HG03139 (cell line): ENCODE data around the gene TMEM45A.
"Not testable (repeated sequence)": the region's sequence is repeated elsewhere in the genome, so short reads cannot be mapped to it uniquely, and the experiment has no call there.

Experiments
- ATAC-seq: cut with Tn5 transposase; IDR thresholded peaks from one replicate; pipeline ENCODE4 v1.9.1; 2021; ENCODE audit not compliant: unreplicated experiment

Gene TMEM45A

GRCh38 chr3:100483529-100483928 is 8.9 kb upstream of the TMEM45A start:
- no peak for ATAC-seq

- no peak for ATAC-seq
Measured at GRCh38 chr3:100486808-100487207, 5.6 kb upstream of the TMEM45A start.

- ATAC-seq, result no peak
Measured at GRCh38 chr3:100489118-100489517, 3.3 kb upstream of the TMEM45A start.

- no peak for ATAC-seq
Measured at GRCh38 chr3:100496711-100497261, 4.4 kb downstream of the TMEM45A start.

- no peak for ATAC-seq
Measured at GRCh38 chr3:100499651-100500050, 7.2 kb downstream of the TMEM45A start.

DNA sequence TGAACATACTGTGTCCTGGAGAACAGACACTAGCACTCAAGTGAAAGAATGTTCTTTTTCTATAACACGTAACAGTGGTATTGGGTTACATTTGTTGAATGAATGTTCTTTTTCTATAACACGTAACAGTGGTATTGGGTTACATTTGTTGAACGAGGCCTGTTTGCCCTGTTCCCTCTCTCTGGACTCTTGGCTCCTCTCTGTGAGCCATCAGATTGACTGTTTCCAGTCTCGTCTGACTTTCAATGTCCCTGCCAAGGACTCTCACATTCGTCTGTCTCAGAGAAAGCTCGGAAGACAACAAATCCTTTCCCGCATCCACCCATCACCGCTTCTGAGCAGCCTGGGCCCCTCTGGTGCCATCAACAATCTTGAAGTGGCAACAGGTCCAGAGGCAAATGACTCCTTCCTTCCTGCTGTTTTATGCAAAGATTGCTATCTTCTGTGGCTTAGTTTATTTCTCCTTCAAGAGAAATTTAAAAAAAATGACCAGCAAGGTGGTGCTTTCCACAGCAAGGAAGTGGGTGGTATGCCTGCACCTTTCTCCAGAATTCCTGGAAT is 8.0 kb downstream of the TMEM45A start:
- ATAC-seq, result no peak

DNA sequence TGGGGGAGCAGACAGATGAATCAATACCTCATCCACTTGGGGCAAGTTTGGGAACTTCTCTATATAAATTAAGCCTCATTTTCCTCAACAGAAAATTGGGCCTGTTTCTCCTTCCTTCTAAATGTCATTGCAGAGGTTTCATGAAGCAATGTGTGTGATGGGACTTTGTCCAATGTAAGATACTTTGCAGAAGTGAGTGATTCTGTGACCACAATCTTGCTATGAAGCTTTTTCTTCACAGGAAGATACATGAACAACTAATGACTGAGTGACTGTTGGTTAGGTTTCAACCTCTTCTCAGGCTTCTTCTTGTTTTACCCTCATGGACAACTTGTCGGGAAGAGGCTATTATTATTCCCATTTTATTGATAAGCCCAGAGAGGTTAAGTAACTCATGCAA is 11.0 kb downstream of the TMEM45A start:
- no peak for ATAC-seq

- ATAC-seq, result no peak
Measured at GRCh38 chr3:100506355-100506754, 13.9 kb downstream of the TMEM45A start.

DNA sequence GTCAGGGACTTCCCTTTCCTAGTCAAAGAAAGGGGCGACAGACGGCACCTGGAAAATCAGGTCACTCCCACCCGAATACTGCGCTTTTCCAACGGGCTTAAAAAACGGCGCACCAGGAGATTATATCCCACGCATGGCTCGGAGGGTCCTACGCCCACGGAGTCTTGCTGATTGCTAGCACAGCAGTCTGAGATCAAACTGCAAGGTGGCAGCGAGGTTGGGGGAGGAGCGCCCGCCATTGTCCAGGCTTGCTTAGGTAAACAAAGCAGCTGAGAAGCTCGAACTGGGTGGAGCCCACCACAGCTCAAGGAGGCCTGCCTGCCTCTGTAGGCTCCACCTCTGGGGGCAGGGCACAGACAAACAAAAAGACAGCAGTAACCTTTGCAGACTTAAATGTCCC is 17.4 kb downstream of the TMEM45A start:
- not testable (repeated sequence) for ATAC-seq

GRCh38 chr3:100516232-100516631 is 23.8 kb downstream of the TMEM45A start:
- no peak for ATAC-seq

DNA sequence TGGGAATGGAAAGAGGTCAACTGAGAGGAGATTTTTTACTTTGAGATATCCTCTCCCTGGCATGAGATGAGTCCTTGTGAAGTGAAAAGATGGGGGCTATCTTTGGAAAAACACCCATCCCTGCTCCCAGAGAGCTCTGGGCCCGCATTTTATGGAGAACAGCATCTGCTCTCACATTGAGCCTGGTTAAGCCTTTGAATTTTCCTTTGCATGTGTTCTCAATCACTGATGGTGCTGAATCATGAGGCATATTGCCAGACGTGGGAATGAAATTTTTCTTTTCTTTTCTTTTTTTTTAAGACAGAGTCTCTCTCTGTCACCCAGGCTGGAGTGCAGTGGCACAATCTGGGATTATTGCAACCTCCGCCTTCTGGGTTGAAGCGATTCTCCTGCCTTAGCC is 24.4 kb downstream of the TMEM45A start:
- ATAC-seq, result no peak

- ATAC-seq, result no peak
Measured at GRCh38 chr3:100517276-100517675, 24.9 kb downstream of the TMEM45A start.

- ATAC-seq, result no peak
Measured at GRCh38 chr3:100518244-100518643, 25.8 kb downstream of the TMEM45A start.

- no peak for ATAC-seq
Measured at GRCh38 chr3:100518983-100519382, 26.6 kb downstream of the TMEM45A start.

DNA sequence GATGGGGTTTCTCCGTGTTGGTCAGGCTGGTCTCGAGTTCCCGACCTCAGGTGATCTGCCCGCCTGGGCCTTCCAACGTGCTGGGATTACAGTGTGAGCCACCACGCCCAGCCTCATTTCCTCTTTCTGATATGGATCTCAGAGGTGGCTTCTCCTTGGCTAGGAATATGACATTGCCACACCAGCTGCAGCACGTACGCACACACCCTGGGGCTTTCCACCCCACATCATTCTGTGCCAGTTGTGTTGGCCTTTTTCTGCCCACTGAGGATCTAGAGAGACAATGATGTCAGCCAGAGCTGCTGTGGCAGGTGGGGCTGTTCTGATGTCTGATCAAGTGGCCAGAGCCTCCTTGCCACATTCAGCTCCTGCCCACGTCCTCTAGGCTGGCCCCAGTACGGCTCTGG is 29.0 kb downstream of the TMEM45A start:
- ATAC-seq, result no peak

GRCh38 chr3:100522125-100522524 is 29.7 kb downstream of the TMEM45A start:
- ATAC-seq, result no peak

DNA sequence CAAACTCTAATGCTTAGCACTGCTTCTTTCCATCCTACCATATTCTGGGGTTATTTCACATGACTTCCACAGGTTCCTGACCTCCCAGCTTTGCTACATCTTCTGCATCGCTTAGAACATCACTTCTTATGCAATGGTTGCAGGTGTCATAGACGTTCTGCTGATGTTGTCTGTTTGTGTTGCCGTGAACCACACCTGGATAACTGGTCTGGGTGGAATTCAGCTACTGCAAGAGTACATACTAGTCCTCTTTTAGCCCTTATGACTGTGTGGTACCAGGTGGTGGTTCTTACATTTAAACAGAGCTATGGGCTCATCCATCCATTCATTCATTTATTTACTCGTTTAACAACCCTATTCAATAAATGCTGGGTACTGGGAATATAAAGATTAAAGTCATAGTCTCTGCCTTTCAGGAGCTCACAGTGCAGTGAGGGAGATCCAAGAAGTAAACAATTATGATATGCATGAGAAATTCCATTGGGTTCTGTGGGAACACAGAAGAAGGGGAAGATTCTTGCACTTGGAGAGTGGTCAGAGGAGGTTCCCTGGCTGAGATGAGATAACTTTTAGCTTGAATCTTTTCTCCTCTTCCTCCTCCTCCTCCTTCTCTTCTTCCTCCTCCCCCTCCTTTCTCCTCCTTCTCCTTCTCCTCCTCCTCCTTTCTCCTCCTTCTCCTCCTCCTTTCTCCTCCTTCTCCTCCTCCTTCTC is 30.8 kb downstream of the TMEM45A start:
- no peak for ATAC-seq

DNA sequence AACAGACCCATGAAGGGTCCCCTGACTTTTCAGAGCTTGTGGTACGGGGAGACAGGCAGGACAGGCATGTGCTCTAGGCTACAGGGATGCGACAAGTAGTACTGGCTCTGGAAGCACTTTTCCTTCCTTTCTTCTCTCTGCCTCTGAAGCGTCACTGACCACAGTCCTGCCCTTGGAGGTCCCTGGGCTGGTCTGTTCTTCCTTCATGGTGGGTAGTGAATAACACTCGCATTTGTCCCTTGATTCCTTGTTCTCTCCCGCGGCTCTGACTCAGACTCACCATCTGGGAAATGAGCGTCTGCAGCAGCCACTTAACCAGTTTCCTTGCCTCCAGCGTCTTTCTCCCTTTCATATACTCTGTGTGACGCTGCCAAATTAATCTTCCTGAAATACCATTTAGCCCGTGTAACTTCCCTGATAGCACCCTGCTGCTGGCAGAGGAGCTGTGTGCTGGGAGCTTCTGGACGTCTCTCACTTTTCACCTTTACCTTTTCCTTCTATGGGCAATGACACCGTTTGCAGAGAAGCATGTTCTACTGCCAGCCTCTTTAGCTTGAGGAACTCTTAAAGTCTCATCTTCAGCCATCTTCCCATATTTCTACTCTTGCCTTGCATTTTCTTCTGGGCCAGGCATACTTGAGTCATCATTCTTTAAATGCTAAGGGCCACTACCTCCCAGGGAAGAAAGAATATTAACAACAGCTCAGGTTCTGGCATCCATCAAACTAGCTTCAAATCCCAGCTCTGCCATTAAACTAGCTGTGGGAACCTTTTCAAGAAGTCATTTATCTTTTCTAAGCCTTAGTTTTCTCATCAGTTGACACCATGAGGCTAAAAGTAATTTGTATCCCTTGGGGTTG is 33.6 kb downstream of the TMEM45A start:
- ATAC-seq, result no peak

DNA sequence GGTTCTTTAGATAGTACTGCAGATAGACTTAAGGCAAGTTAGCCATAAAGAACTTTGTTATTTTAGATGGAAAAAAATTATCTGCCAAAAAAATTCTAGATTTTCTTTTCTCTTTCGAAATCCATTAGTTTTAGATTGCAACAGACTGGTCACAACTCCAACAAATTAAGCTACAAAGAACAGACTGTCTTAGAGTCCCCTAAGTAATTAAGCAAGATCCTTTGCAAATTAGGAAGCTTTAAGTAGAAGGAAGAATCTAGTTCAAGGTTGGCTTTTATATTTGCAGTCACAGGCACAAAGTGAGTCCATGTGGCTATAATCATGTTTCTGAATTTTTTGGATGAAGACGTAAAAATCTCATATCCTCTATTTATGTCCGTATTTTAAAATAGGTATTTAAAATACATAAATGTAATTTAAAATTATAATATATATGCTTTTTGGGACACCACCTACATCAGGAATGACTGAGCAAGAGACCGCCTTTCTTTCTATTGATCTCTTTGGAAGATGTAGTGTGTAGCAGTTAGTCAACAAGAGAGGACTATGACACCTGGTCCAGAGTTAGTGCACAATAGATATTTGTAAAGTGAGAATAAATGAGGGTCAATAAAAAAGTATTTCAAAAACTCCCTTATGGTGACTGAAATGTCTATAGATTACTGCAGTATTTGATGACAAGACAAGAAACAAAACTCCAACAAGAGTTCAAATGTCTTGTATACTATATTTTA is 34.4 kb downstream of the TMEM45A start:
- no peak for ATAC-seq

- ATAC-seq, result no peak
Measured at GRCh38 chr3:100527347-100527735, 34.9 kb downstream of the TMEM45A start.

DNA sequence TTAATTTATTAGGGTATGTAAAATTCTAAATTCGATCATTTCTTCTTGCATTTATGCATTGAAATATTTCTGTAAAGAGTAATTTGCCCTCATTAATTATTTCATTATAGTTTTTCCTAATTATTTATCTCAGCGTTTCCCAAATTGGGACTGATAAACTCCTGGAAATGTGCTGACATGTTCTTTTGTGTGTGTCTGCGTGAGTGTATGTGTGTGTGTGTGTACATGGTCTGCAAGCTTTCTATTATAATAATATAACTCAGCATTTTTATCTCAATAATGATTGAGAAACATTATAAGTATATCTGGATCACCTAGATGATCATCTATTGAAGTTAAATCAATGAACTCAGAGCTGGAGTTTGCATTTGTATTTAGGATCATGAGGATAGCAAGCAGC is 38.7 kb downstream of the TMEM45A start:
- ATAC-seq, result no peak
